Measurements from ENCODE around the gene SOX10. TPM values are rescaled to one million over a fixed set of nuclear protein-coding genes. Genes with fewer than 3 reads are reported as not detected.

Gene SOX10
- total and polyA plus RNA-seq, 2 donors (not counting 1 experiment from before 2014, with no cell fraction given), result not detected

GRCh38 chr22:37985751-37986281 lies 1.5 kb upstream of the SOX10 start:
- H3K27me3 Mint-ChIP-seq, result no peaks in the 10 kb centered on the region
- CTCF ChIA-PET, result interaction anchor here (0.5 to 1.3 kb wide), 2 partner anchors 10 to 777 kb away, joined by 3 read pairs; no protein-coding TSS in a partner anchor
- Histone ChIP-seq H3K9me3 (ENCODE audit: control extremely low read depth in 1 of 3, control insufficient read depth in 2 of 3, insufficient read depth in 1 of 3, low read length in 2 of 3) (no peaks in the 10 kb centered on the region), H3K4me2 (replicated peaks; ENCODE audit: low read depth, low read length, poor library complexity, severe bottlenecking) (no peak overlapping the region), H2AFZ (ENCODE audit: insufficient read depth, low read depth, low read length, poor library complexity, severe bottlenecking) (no peak overlapping the region), H3K4me3 (ENCODE audit: control extremely low read depth in 1 of 5, extremely low read depth in 1 of 5, insufficient read depth in 1 of 5, low read depth in 2 of 5, low read length in 4 of 5) (no peak overlapping the region), H3K9ac (ENCODE audit: low read length) (no peak overlapping the region), H4K20me1 (ENCODE audit: control insufficient read depth, insufficient read depth, low read length, poor library complexity, severe bottlenecking) (no peaks in the 10 kb centered on the region), H3K27ac (ENCODE audit: low read length in 2 of 2) (no peak overlapping the region), H3K4me1 (ENCODE audit: control insufficient read depth in 2 of 2, insufficient read depth in 2 of 2, low read length in 2 of 2) (no peaks in the 10 kb centered on the region), H3K79me2 (ENCODE audit: control insufficient read depth, insufficient read depth, low read length) (no peaks in the 10 kb centered on the region), H3K27me3 (replicated peaks in 1 of 4; ENCODE audit: control extremely low read depth in 1 of 4, control insufficient read depth in 3 of 4, insufficient read depth in 4 of 4, low read length in 3 of 4) (no peaks in the 10 kb centered on the region), H3K36me3 (replicated peaks in 1 of 2; ENCODE audit: control extremely low read depth in 1 of 2, control insufficient read depth in 1 of 2, extremely low read depth in 1 of 2, insufficient read depth in 2 of 2, low read length in 1 of 2) (no peaks in the 10 kb centered on the region)
- DNase-seq, result no peak
- POLR2A ChIA-PET, result interaction anchor here (0.7 kb wide), 1 partner anchor 1894 kb away, joined by 6 read pairs; no protein-coding TSS in a partner anchor
- intact Hi-C loops (cut with micrococcal nuclease), result no loop called here
- no peaks in the 10 kb centered on the region for H3K4me1 Mint-ChIP-seq
- ATAC-seq (ENCODE audit: low read depth), result no peak
- TF ChIP-seq EZH2 (IDR thresholded peaks at IDR 0.05; ENCODE audit: borderline replicate concordance, insufficient read depth, low read depth, low read length, poor library complexity, severe bottlenecking), result no peak
- TF ChIP-seq, protein P1, sequence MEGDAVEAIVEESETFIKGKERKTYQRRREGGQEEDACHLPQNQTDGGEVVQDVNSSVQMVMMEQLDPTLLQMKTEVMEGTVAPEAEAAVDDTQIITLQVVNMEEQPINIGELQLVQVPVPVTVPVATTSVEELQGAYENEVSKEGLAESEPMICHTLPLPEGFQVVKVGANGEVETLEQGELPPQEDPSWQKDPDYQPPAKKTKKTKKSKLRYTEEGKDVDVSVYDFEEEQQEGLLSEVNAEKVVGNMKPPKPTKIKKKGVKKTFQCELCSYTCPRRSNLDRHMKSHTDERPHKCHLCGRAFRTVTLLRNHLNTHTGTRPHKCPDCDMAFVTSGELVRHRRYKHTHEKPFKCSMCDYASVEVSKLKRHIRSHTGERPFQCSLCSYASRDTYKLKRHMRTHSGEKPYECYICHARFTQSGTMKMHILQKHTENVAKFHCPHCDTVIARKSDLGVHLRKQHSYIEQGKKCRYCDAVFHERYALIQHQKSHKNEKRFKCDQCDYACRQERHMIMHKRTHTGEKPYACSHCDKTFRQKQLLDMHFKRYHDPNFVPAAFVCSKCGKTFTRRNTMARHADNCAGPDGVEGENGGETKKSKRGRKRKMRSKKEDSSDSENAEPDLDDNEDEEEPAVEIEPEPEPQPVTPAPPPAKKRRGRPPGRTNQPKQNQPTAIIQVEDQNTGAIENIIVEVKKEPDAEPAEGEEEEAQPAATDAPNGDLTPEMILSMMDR (IDR thresholded peaks at IDR 0.05), result no peak
- H3K4me3 Mint-ChIP-seq, result no peak overlapping the region
- H3K27ac Mint-ChIP-seq, result no peak overlapping the region
- 98% methylated on average over 13 of the region's 27 CpGs for WGBS (ENCODE audit: insufficient coverage)
- H3K9me3 Mint-ChIP-seq (ENCODE audit: insufficient read depth), result no peaks in the 10 kb centered on the region

DNA sequence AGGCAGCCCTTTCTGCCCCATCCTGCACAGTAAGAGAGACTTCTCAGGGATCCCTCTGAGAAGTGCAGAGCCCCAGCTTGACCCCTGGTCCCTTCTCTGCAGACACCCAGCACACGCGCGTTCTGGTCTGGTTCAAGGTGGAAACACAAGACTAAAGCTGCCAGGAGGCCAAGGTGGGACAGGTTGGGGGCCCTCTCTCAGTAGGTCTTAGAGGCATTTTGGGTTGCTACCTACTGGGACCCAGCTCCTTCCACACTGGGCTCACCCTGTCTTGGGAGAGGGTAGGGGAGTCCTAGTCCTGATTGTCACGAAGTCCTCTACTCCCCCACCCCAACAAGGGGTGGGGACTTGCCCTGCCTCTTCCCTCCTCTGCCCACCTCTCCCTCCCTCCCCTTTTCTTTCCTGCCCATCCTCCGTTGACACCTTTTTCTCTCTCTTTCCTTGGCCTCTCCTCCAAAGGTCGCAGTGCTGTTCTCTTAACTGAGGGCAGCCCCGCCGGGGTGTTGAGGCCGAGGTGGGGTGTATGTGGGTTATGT lies 763 bp upstream of the SOX10 start:
- POLR2A ChIA-PET, result no interaction called here
- no peak overlapping the region for H3K4me3 Mint-ChIP-seq
- no peak overlapping the region for H3K27ac Mint-ChIP-seq
- no peaks in the 10 kb centered on the region for H3K27me3 ChIP-seq (replicated peaks in 1 of 4; ENCODE audit: control extremely low read depth in 1 of 4, control insufficient read depth in 3 of 4, insufficient read depth in 4 of 4, low read length in 3 of 4)
- no peaks in the 10 kb centered on the region for H3K9me3 ChIP-seq (ENCODE audit: control extremely low read depth in 1 of 3, control insufficient read depth in 2 of 3, insufficient read depth in 1 of 3, low read length in 2 of 3)
- H2AFZ ChIP-seq (ENCODE audit: insufficient read depth, low read depth, low read length, poor library complexity, severe bottlenecking), result no peak overlapping the region
- no peak overlapping the region for H3K9ac ChIP-seq (ENCODE audit: low read length)
- H3K4me1 ChIP-seq (ENCODE audit: control insufficient read depth in 2 of 2, insufficient read depth in 2 of 2, low read length in 2 of 2), result no peaks in the 10 kb centered on the region
- H3K27ac ChIP-seq (ENCODE audit: low read length in 2 of 2), result no peak overlapping the region
- no peak overlapping the region for H3K4me2 ChIP-seq (replicated peaks; ENCODE audit: low read depth, low read length, poor library complexity, severe bottlenecking)
- no peak overlapping the region for H3K4me3 ChIP-seq (ENCODE audit: control extremely low read depth in 1 of 5, extremely low read depth in 1 of 5, insufficient read depth in 1 of 5, low read depth in 2 of 5, low read length in 4 of 5)
- no peak for ATAC-seq (ENCODE audit: low read depth)
- no CpG with 5 or more reads among the region's 9 CpGs for WGBS (ENCODE audit: insufficient coverage)
- H3K9me3 Mint-ChIP-seq (ENCODE audit: insufficient read depth), result no peaks in the 10 kb centered on the region
- no peaks in the 10 kb centered on the region for H3K79me2 ChIP-seq (ENCODE audit: control insufficient read depth, insufficient read depth, low read length)
- H3K36me3 ChIP-seq (replicated peaks in 1 of 2; ENCODE audit: control extremely low read depth in 1 of 2, control insufficient read depth in 1 of 2, extremely low read depth in 1 of 2, insufficient read depth in 2 of 2, low read length in 1 of 2), result no peaks in the 10 kb centered on the region
- H4K20me1 ChIP-seq (ENCODE audit: control insufficient read depth, insufficient read depth, low read length, poor library complexity, severe bottlenecking), result no peaks in the 10 kb centered on the region
- CTCF ChIA-PET, result interaction anchor here (1.3 kb wide), 1 partner anchor 11 kb away, joined by 3 read pairs; no protein-coding TSS in a partner anchor
- intact Hi-C loops (cut with micrococcal nuclease), result no loop called here
- no peak for DNase-seq
- H3K4me1 Mint-ChIP-seq, result no peaks in the 10 kb centered on the region
- no peaks in the 10 kb centered on the region for H3K27me3 Mint-ChIP-seq
- TF ChIP-seq EZH2 (IDR thresholded peaks at IDR 0.05; ENCODE audit: borderline replicate concordance, insufficient read depth, low read depth, low read length, poor library complexity, severe bottlenecking), result no peak
- TF ChIP-seq, protein P1 (IDR thresholded peaks at IDR 0.05), result no peak
